Measurements from ENCODE around the gene PDAP1. TPM values are rescaled to one million over a fixed set of nuclear protein-coding genes. Genes with fewer than 3 reads are reported as not detected.

Gene PDAP1
- total and polyA plus RNA-seq, 9 of the 15 experiments (the other 6 are each of a cell fraction or from before 2014, with no cell fraction given): 10.2 to 315 (median 129) TPM

DNA sequence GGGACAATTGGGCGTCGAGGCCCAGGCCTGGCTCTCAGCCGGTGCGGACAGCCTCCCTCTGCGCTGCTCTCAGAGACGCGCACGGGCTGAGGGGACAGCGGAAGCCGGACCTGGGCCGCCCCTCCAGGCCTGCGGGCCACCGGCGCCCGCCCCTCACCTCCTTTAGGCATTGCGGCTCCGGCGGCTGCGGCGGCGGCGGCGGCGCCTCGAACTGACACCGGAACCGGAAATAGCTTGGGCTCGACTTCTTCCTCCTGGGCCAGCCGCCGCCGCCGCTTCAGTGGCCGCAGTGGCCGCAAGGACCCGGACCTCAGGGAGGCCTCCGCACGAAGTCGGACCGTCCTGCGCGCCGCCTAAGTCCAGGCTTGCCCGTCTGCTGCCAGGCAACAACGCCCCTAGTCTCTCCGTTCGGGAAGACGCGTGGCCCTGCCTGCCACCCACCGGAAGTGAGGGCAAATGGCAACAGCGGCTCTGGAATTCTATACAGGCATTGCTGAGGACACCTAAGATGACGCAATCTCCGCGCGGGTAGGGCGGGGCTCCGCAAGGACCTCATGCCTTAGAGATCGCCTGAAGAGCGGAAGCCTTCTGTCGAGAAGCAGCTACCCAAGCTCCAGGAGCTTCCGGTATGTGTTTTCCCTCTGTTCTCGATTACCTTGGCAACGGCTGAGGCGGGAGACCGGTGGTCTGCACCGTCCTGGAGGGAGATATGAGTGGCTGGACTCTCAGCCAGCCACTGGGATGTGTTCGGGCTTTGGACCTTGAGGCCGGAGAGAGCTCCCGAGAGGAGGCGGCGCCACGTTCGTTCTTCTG is at the start of gene PDAP1, which contains the start of gene BUD31 (continued):
- no peak for TF ChIP-seq RBM34 (IDR thresholded peaks at IDR 0.05; ENCODE audit: borderline replicate concordance, insufficient read depth, low read length)
- no peak for TF ChIP-seq HMG20B (CRISPR knock-in tag; IDR thresholded peaks at IDR 0.05)
- TF ChIP-seq SNIP1 (IDR thresholded peaks at IDR 0.05; ENCODE audit: low read depth): no peak
- peak; percentile 73; the same call in 1 of the 2 replicates for TF ChIP-seq SOX6 (IDR thresholded peaks at IDR 0.05)
- peak; percentile 69 for TF ChIP-seq DEAF1 (CRISPR knock-in tag; IDR thresholded peaks at IDR 0.05)
- TF ChIP-seq, protein P1, sequence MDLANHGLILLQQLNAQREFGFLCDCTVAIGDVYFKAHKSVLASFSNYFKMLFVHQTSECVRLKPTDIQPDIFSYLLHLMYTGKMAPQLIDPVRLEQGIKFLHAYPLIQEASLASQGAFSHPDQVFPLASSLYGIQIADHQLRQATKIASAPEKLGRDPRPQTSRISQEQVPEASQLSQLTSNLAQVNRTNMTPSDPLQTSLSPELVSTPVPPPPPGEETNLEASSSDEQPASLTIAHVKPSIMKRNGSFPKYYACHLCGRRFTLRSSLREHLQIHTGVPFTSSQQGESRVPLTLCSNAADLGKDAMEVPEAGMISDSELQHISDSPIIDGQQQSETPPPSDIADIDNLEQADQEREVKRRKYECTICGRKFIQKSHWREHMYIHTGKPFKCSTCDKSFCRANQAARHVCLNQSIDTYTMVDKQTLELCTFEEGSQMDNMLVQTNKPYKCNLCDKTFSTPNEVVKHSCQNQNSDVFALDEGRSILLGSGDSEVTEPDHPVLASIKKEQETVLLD (IDR thresholded peaks at IDR 0.05): no peak
- TF ChIP-seq, protein P2, sequence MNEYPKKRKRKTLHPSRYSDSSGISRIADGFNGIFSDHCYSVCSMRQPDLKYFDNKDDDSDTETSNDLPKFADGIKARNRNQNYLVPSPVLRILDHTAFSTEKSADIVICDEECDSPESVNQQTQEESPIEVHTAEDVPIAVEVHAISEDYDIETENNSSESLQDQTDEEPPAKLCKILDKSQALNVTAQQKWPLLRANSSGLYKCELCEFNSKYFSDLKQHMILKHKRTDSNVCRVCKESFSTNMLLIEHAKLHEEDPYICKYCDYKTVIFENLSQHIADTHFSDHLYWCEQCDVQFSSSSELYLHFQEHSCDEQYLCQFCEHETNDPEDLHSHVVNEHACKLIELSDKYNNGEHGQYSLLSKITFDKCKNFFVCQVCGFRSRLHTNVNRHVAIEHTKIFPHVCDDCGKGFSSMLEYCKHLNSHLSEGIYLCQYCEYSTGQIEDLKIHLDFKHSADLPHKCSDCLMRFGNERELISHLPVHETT (CRISPR knock-in tag; conservative IDR thresholded peaks at IDR 0.05 in 1 of 2, IDR thresholded peaks at IDR 0.05 in 1 of 2): peak in 1 of 2 experiments; percentile 96; a peak in 2 of 4 replicates
- TF ChIP-seq, protein P3, sequence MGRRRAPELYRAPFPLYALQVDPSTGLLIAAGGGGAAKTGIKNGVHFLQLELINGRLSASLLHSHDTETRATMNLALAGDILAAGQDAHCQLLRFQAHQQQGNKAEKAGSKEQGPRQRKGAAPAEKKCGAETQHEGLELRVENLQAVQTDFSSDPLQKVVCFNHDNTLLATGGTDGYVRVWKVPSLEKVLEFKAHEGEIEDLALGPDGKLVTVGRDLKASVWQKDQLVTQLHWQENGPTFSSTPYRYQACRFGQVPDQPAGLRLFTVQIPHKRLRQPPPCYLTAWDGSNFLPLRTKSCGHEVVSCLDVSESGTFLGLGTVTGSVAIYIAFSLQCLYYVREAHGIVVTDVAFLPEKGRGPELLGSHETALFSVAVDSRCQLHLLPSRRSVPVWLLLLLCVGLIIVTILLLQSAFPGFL (CRISPR knock-in tag; IDR thresholded peaks at IDR 0.05): peak; percentile 44
- TF ChIP-seq ZNF133 (CRISPR knock-in tag; IDR thresholded peaks at IDR 0.05): no peak
- TF ChIP-seq RUNX1 (IDR thresholded peaks at IDR 0.05; ENCODE audit: low read depth): 0 out of 2 replicates have a peak, but pooled peaks have one; percentile 75
- peak; percentile 32; the same call in 1 of the 2 replicates for TF ChIP-seq ZBTB33 (CRISPR knock-in tag; IDR thresholded peaks at IDR 0.05)
- no peak for TF ChIP-seq ZNF586 (CRISPR knock-in tag; conservative IDR thresholded peaks at IDR 0.05)
- TF ChIP-seq YY1 (IDR thresholded peaks at IDR 0.05; ENCODE audit: borderline replicate concordance in 1 of 3, control insufficient read depth in 1 of 3, extremely low read depth in 1 of 3, insufficient read depth in 3 of 3, insufficient read length in 1 of 3, insufficient replicate concordance in 2 of 3, low read depth in 1 of 3, low read length in 2 of 3): peak in 2 of 3 experiments; percentile 46 to 62
- 0 out of 2 replicates have a peak, but pooled peaks have one; percentile 22 for TF ChIP-seq ZNF79 (CRISPR knock-in tag; IDR thresholded peaks at IDR 0.05; ENCODE audit: low read depth)
- TF ChIP-seq BHLHE40 (IDR thresholded peaks at IDR 0.05; ENCODE audit: low read length): 0 out of 2 replicates have a peak, but pooled peaks have one; percentile 10
- no peak for TF ChIP-seq ZNF444 (CRISPR knock-in tag; IDR thresholded peaks at IDR 0.05)

Data from K562 (cell line).